T-helper 2 cell treated with Interferon-gamma antibody and Interleukin-4, amounts not matched to agents 100 ng/mL and 5 ng/mL, for 36 hours (primary cell): ENCODE measurements around the gene CPEB1. TPM values are rescaled to one million over a fixed set of nuclear protein-coding genes. Genes with fewer than 3 reads are reported as not detected.

Experiments used
- intact Hi-C: fragments of 100-400 bp; cut with micrococcal nuclease; formaldehyde crosslinking; loops from one replicate; pipeline ENCODE4 v1.15.1; 2023
- total RNA-seq: library from RNA; stranded (reverse); gene quantifications from 2 replicates; pipeline ENCODE4 v1.2.3, GENCODE V29; 2022

Gene CPEB1
- total RNA-seq, 1 donor from 2014 or later, result not detected

GRCh38 chr15:82595766-82596165 is 51.4 kb downstream of the CPEB1 start:
- intact Hi-C loops, result no loop called here

- intact Hi-C loops, result no loop called here
These were observed 52.0 kb downstream of the CPEB1 start for GRCh38 chr15:82595203-82595602.

GRCh38 chr15:82587805-82588204 is 59.4 kb downstream of the CPEB1 start:
- intact Hi-C loops, result no loop called here

GRCh38 chr15:82585072-82585471 is 62.1 kb downstream of the CPEB1 start:
- intact Hi-C loops, result no loop called here

GRCh38 chr15:82580713-82581112 is 66.5 kb downstream of the CPEB1 start:
- intact Hi-C loops, result no loop called here

- intact Hi-C loops, result no loop called here
These were observed 71.8 kb downstream of the CPEB1 start for GRCh38 chr15:82575335-82575734.

GRCh38 chr15:82572986-82573385 is 74.2 kb downstream of the CPEB1 start:
- intact Hi-C loops, result no loop called here

GRCh38 chr15:82572311-82572710 is 74.9 kb downstream of the CPEB1 start:
- intact Hi-C loops, result no loop called here

- intact Hi-C loops, result no loop called here
These were observed 75.4 kb downstream of the CPEB1 start for GRCh38 chr15:82571722-82572222.

- intact Hi-C loops, result no loop called here
These were observed 76.2 kb downstream of the CPEB1 start for GRCh38 chr15:82570721-82571508.

GRCh38 chr15:82569834-82570233 is 77.3 kb downstream of the CPEB1 start:
- intact Hi-C loops, result no loop called here

GRCh38 chr15:82568986-82569385 is 78.2 kb downstream of the CPEB1 start:
- intact Hi-C loops, result no loop called here

- intact Hi-C loops, result no loop called here
These were observed 79.5 kb downstream of the CPEB1 start for GRCh38 chr15:82567661-82568060.

- intact Hi-C loops, result no loop called here
These were observed 80.5 kb downstream of the CPEB1 start for GRCh38 chr15:82566690-82567089.

- intact Hi-C loops, result no loop called here
These were observed 88.7 kb downstream of the CPEB1 start for GRCh38 chr15:82558502-82558901.

- intact Hi-C loops, result no loop called here
These were observed 90.7 kb downstream of the CPEB1 start for GRCh38 chr15:82556315-82557035.

- intact Hi-C loops, result no loop called here
These were observed 92.3 kb downstream of the CPEB1 start for GRCh38 chr15:82554849-82555248.

GRCh38 chr15:82554351-82554750 is 92.8 kb downstream of the CPEB1 start:
- intact Hi-C loops, result no loop called here

GRCh38 chr15:82553846-82554245 is 93.3 kb downstream of the CPEB1 start:
- intact Hi-C loops, result no loop called here

- intact Hi-C loops, result no loop called here
These were observed 94.3 kb downstream of the CPEB1 start for GRCh38 chr15:82552861-82553260.

GRCh38 chr15:82551646-82552247 is 95.4 kb downstream of the CPEB1 start:
- intact Hi-C loops, result no loop called here

- intact Hi-C loops, result loop anchor here (10.0 kb wide), 1 partner anchor 516 kb away; the partner anchor contains the start of gene BTBD1
These were observed 97.9 kb downstream of the CPEB1 start for GRCh38 chr15:82549199-82549665.
